ENCODE data around the gene GABRB1.

Gene GABRB1

DNA sequence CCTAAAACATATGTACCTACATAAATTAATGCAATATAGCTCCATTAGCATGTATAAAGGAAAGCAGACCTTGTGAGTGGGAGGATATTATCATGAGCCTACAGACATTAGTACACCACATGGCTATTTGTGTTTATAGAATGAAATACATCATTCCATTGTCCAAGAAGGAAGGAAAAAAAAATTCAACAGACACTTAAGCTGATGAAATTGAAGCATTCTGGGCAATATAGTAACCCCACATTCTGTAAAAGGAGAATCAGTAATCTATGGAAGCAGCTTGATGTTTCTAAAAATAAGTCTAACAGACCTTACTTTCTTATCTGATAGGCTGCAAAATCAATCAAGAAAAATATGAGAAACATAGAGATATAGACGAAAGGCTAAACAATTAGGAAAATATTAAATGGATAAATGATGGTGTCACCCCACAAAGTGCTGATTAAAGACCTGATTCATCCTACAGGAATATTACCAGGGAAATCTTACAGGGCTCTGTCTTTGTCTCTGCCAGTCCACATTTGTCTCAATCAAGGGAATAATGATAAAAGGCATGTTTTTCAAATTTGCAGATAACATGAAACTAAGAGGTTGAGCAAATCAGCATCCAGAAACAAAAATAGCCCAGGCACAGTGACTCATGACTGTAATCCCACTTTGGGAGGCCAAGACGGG is 355.3 kb downstream of the GABRB1 start:
- DNase-seq (ENCODE audit: low spot score): no peak

DNA sequence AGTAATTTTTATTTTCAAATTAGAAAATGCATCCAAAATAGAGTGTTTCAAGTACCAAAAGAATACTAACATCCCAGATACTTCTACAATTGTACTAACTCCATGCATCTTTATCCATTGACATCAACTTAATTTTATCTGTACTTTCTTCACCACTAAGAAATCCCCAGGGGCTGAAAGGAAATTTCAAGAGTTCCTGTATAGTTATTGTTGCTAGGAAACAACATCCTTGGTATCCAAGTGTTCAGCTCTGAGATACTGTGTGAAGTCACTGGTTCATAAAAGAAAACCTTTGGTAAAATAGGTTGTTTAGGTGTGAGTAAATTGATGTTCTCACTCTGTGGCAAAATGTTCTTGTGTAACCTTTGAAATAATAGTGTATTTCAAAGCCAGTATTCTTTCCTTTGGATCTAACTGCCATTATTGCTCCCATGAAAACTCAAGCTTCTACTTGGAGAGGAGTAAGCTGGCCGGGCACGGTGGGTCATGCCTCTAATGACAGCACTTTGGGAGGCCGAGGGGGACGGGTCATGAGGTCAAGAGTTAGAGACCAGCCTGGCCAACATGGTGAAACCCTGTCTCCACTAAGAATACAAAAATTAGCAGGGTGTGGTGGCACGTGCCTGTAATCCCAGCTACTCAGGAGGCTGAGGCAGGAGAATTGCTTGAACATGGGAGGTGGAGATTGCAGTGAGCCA is 359.2 kb downstream of the GABRB1 start:
- DNase-seq (ENCODE audit: low spot score): no peak

DNA sequence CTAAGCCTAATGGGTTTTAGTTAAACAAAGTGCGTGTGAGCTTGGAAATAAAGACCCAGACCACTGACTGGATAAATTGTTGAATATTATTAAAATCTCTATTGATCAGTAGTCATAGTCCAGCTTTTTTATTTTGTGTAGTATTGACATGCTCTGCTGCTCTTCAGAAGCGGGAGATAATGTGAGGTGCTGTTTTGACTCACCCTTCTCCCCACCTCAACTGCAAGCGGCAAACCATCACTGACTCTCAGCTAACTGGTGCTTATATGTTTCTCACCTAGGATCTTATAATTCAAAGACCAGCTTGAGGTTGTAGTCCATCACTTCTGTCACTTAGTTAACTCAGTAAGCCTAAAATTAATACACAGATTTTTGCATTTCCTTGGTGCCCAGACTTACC is 359.9 kb downstream of the GABRB1 start:
- DNase-seq (ENCODE audit: low spot score): no peak

DNA sequence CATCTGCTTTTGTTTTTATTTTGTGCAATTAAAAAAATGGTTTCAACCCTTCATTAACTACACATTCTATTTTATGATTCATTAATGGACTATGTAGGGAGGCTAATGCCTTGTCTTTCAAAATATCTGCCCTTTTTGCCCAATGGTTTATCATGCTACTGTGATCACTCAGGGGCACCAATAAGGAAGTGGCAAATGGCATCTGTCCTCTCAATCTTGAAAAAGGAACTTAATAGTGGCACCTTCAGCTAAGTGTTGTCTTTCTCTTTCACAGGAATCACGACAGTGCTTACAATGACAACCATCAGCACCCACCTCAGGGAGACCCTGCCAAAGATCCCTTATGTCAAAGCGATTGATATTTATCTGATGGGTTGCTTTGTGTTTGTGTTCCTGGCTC is 375.0 kb downstream of the GABRB1 start:
- DNase-seq (ENCODE audit: low spot score): no peak

DNA sequence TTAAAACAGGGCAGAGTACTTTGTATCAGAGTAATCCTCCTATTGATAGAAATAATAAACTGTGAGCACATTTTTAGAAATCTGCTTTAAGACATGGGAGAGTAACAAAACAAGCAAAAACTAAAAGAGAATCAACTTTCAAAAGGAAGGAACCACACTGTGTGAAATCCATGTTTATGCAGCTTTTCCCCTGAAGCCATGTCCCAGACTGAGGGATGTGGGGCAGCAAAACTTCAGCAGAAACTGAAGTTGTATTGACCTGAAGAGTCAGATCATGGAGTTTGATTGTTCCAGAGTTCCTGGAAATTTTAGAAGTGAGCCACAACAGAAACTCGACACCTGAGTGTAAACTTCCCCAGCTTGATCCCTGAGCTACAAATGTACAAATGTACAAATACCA is 378.9 kb downstream of the GABRB1 start:
- no peak for DNase-seq (ENCODE audit: low spot score)

DNA sequence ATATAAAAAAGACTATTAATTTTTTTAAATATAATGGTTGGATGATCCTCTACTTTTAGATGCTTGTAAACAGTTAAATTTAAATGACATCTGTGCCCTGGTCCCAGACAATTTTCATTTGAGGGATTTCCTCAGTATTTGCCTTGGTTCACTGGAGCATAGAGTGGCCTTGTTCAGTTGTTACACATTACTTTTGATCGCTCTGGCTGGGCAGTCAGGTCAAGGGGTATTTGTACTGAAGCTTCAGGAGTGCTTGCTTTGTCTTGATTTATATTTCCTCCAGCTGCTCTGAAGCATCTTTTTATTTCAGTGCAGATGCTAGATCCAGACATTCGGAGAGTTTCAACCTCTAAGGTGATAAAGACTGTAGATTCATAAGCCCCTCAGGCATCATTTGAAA is 382.2 kb downstream of the GABRB1 start:
- no peak for DNase-seq (ENCODE audit: low spot score)

DNA sequence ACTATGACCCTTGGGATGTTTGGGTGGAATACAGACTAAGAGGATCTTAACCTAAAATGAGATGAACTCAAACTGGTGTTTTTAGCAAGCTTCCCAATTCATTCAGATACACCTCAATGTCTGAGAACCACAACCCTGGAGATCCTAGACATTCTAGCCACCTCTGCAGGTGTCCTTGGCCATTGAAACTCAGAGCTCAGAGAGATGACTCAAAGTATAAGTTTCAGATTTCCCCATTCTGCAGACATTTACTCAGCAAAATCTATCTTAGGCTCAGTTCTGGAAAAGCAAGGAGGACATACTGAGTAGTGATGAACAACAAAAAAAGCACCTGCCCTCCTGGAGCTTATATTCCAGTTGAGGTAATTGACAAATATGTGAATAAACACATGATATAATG is 384.4 kb downstream of the GABRB1 start:
- DNase-seq (ENCODE audit: low spot score): no peak

DNA sequence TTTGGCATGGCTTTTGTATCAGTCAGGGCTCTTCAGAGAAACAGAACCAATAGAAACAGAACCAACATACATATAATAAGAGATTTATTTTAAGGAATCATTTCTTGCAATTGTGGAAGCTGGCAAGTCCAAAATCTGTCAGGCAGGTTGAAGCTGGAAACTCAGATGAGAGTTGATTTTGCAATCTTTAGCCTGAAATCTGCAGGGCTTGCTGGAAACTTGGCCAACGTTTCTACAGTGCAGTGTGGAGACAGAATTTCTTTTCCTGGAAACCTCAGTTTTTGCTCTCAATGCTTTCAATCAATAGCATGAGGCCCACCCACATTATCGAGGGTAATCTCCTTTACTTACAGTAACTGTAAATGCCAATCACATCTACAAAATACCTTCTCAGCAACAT is 386.8 kb downstream of the GABRB1 start:
- DNase-seq (ENCODE audit: low spot score): no peak

DNA sequence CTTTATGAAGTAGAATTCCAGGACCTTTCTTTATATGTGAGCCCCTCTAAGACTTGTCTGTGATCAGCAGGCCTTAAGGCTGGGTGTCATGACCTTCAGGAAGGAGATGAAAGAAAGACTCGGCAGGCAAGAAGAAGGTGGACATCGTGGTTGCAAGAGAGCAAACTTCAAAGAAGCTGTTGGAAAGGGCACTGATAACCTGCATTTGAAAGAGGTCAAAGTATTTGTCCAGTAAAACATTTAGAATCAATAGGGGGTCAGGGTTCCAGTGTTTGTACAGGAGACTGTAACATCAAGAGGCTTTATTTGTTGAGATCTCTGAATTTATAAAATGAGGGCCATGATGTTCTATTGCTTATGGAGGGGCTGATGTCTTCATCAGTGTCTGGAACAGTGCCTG is 387.9 kb downstream of the GABRB1 start:
- no peak for DNase-seq (ENCODE audit: low spot score)

DNA sequence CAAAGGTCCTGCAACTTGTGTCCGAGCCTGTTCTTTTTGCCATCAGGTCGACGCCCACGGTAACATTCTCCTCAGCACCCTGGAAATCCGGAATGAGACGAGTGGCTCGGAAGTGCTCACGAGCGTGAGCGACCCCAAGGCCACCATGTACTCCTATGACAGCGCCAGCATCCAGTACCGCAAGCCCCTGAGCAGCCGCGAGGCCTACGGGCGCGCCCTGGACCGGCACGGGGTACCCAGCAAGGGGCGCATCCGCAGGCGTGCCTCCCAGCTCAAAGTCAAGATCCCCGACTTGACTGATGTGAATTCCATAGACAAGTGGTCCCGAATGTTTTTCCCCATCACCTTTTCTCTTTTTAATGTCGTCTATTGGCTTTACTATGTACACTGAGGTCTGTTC is 394.3 kb downstream of the GABRB1 start:
- no peak for DNase-seq (ENCODE audit: low spot score)

DNA sequence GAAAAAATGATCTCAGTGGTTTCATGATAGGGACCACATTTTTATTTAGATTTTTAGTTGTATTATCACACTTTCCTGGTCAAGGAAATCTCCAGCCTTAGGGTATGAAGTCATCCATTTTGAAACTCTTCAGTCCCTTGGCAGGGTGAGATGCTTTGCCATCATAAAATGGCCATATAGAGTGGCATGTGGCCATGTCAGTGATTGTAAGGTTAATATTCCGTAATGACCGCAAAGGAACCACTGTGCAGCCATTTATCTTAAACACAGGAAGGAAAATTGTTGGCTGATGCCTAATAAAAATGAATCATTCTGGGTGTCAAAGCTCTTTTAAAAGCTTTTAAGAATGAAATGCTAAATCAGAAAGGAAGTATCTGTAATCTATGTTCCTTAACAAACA is 396.6 kb downstream of the GABRB1 start:
- DNase-seq (ENCODE audit: low spot score): no peak

DNA sequence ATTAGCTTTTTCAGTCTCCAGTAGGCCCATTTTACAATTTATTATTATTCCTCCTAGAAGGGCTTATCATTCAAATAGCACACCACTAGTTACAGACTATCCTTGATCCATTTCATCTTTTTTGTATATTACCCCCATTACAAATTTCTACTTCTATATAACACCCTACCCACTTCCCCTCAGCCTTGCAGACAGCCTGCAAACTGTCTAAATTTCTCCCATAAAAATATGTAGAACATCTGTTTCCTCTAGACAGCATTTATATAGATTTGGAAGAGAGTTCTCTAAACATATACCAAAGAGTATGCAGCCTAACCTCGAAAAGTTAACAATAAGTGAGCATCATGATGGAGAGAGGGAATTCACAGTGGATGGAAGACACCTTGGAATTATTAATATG is 401.4 kb downstream of the GABRB1 start:
- DNase-seq (ENCODE audit: low spot score): no peak

DNA sequence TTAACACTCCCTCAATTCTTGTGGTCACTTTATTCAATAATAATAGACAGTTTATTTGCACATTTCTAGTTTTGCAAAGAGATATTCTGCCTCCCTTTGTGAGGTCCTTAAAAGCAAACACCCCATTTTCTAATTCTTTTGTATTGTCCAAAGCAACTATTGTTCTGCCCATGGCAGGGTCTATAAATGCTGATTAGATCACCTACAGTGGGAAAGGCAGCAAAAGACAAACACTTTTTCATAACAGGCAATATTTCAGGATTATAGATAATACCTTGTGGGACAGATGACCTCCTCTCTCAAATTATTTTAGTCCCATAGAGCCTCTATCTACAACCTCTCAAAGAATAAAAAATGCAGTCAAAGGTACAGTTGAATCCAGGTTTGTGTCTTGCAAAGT is 403.6 kb downstream of the GABRB1 start:
- DNase-seq (ENCODE audit: low spot score): no peak

DNA sequence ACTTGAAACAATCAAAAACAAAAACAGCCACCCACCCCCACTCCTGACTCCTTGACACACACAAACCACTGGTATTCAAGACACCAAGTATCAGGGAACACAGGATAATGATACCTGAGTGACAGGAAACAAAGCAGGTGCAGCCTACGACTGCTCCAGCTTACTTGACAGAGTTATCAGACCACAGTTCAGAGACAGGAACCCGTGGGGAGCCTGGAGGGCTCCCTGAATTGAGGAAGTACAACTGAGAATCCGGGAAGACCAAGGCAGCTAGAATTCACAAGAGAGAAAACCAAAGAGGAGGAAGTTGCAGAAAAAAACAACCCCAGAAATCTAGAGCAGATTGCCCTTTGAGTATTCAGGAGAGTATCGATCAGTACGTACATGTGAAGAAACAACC is 411.6 kb downstream of the GABRB1 start:
- no peak for DNase-seq (ENCODE audit: low spot score)

DNA sequence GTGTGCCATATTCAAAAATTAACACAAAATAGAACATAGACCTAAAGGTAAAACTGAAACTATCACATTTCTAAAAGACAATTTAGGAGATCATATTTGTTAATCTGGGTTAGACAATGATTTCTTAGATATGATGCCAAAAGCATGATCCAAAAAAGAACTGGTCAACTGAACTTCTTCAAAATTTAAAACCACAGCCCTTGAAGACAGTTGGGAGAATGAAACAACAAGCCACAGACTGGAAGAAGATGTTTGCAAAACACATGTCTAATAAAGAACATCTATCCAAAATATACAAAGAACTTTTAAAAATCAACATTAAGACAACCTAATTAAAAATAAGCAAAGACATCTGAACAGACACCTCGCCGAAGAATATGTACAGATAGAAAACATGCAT is 412.7 kb downstream of the GABRB1 start:
- no peak for DNase-seq (ENCODE audit: low spot score)

DNA sequence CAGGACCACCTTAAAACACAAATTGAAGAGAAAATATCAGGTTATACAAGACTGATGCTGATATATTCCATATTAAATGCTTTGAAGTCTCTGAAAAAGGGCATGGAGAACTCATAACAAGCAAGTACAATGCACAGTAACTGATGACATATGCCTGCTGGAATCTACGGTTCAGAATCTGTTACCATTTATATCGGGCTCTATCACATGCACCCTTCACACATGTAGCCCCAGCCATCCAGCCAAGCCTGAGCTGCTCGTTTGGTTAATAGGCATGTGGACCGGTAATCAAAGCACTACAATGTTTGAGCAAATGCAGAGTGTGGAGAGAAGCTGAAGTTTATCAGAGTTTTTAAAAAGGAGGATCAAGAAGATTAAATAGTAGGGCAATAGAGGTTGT is 420.3 kb downstream of the GABRB1 start:
- DNase-seq (ENCODE audit: low spot score): no peak

DNA sequence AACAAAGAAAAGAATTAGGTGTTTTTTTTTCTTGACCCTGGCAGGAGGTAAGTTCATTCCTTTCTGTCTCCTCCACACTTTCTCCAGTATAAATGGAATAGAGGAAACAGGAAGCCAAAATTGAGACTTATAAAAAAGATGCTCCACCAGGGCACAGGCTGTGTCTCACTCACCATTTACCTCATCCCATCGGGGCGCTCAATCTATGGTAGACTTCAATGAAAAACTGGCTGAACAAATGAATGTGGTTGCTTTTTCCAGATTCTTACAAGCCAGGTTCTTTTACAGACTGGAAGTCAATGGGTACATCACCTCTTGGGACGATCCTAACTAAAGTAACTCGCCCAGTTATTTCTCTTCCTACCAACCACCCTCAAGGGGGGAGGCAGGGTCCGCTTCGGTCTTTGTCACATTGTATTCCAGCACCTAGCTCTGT is 431.4 kb downstream of the GABRB1 start:
- no peak for DNase-seq (ENCODE audit: low spot score)

DNA sequence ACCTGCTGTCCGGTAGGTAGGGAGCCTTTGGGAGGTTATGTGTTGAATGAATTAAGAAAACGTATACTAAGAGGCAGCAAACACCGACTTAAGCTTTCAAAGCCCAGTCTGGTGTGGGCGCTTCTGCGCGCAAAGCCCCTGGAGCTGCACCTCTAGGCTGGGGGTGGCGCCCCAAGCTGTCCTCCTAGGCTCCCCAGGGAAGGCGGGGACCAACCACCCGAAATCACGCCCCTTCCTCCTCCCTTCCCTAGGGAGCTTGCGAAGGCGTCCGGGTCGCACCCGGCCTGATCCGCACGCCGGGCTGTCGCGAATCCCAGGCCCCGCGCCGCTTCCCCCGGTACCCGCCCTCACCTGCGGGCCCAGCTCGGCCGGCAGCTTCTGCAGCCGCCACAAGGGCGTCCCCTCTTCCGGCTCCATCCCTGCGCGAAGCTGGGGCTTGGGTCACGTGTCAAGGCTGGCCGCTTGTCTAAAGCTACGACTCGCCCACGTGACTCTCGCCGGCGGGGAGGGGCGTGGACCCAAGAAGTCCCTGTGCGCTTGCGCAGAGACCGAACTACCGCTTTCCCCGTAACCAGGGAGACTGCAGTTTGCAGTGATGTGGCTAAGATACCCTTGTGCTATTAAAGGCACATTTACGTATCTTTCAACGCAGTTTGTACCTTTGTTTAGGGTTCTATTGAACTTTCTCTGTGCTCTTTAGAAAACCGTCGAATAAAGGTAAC is 432.0 kb downstream of the GABRB1 start, which contains the start of gene COMMD8:
Gene COMMD8 (minus strand): TSS at position 468 of the 722 bp plus-strand sequence. CDS start 51 bp downstream, at position 417.
- DNase-seq (ENCODE audit: low spot score): peak; percentile 94

DNA sequence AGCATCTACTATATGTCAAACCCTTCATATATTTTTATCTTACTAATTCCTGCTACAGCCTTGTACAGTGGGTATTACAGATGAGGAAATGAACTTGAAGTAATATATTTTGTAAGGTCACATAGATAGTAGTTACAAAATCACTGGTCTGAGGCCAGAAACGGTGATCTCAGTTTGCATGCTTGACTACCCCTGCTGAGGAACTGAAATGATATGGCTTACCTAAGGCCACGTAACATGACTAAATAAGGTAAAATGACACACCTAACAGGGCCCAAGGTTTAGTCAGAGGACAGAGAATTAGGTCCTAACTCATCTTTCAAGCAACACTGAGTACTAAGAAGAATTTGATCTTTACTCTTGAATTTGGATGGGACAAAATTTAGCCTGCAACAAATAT is 433.6 kb downstream of the GABRB1 start:
- DNase-seq (ENCODE audit: low spot score): no peak

DNA sequence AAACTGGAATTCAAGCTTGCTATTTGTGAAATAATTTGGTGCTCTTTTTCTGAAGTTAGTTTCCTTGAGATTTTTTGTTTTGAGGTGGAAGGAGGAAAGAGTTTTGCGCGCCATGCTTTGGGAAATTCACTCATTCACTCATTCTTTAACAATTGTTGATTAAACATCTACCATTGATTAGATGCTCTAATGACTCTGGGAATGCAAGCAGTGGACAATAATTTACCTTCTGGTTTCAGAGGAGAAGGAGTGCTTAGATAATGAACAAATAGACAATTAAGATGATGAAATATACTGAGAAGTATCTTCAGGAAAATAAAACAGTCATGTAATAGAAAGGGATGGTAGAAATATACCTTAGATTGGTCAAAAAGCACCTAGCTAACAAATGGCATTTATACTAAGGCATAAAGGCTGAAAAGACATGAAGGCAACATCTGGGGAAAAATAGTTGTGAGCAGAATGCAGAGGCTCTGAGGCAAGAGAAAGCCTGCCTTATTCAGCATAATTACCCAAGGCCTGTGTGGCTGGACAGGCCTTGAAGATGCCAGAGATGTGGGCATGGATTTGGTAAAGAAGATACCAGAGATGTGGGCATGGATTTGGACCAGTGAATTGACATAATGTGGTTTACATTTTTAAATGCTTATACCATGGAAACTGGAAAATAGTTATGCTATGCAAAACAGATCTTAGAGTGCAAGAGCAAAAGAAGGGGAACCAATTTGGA is 434.9 kb downstream of the GABRB1 start:
- DNase-seq (ENCODE audit: low spot score): no peak

DNA sequence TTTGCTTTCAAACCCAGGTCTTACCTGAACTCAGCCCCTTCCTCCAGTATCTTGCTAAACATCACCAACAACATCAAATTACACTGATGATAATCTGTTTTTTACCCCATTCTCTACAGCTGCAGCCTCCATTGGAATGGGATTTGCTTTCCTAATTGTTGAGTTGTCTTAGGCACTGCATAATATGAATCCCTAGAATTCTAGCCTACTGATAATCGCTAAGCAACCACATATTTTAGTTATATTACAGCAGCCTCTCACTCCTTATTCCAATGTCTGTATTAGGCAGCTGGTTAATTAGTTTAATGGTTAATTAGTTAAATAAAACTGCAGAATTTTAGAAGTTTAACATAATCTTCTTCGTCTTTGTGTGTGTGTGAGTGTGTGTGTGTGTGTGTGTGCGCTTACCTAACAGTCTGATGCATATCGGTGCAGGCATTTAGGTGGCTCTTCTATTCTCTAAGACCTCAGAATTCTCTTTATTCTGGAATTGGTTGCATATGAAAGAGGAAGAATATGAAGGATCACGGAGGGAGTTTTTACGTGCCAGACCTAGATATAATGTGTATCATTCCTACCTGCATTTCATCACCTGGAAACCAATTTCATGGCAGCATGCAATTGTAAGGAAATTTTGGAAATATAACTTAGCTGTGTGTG is 437.5 kb downstream of the GABRB1 start:
- no peak for DNase-seq (ENCODE audit: low spot score)

DNA sequence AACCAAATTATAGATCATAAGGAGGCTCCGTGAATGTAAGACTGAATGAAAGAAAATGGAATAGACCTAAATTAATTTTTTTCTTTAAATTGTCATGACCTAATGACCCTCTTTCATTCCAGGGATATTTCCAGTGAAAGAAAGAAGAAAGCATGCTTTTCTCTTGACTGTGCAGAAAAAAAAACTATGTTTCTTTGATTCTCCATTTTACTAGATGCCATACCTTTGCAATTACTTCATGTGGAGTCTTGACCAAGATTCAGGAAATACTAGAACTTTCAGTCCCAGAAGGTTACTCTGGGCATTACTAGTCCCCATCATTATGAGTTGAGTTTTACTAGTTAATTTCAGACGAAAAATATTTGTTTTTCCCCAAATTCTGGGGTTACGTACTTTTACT is 438.6 kb downstream of the GABRB1 start:
- DNase-seq (ENCODE audit: low spot score): no peak
